CD4-positive, alpha-beta T cell treated with Interleukin-1 beta for 1 hour (primary cell): ENCODE data around the gene TECR.
A peak's percentile ranks its signal among the peaks of the same experiment; 100 is the strongest.
"Not testable (repeated sequence)": the region's sequence is repeated elsewhere in the genome, so short reads cannot be mapped to it uniquely, and the experiment has no call there.

ENCODE experiments used
- DNase-seq, 2 donors: peaks; one replicate each; pipeline ENCODE4 v3.0.0-alpha.2; 2020 to 2022

The TECR gene

GRCh38 chr19:14562660-14563589 lies 33.5 kb downstream of the TECR start:
- no peak for DNase-seq

- DNase-seq, result no peak
Measured at GRCh38 chr19:14563590-14563926, 34.2 kb downstream of the TECR start.

- peak; percentile 54 to 59 for DNase-seq
Measured at GRCh38 chr19:14563989-14564651, 34.7 kb downstream of the TECR start.

- DNase-seq, result not testable (repeated sequence)
Measured at GRCh38 chr19:14564652-14565297, 35.4 kb downstream of the TECR start.

GRCh38 chr19:14565298-14565679 lies 35.9 kb downstream of the TECR start:
- no peak for DNase-seq

GRCh38 chr19:14565765-14566711 lies 36.6 kb downstream of the TECR start:
- no peak for DNase-seq

- DNase-seq, result no peak
Measured at GRCh38 chr19:14566712-14567077, 37.3 kb downstream of the TECR start.

- no peak for DNase-seq
Measured at GRCh38 chr19:14567079-14567478, 37.7 kb downstream of the TECR start.

GRCh38 chr19:14570864-14571527 lies 41.6 kb downstream of the TECR start:
- DNase-seq, result no peak

GRCh38 chr19:14571695-14572490 lies 42.5 kb downstream of the TECR start, which contains the start of gene NDUFB7:
Gene NDUFB7 (minus strand): TSS chr19:14572066. CDS start chr19:14572000, 66 bp downstream.
- DNase-seq, result peak; percentile 93 to 94

- DNase-seq, result no peak
Measured at GRCh38 chr19:14575428-14575980, 46.1 kb downstream of the TECR start.

- DNase-seq, result no peak
Measured at GRCh38 chr19:14576363-14576762, 47.0 kb downstream of the TECR start.

- no peak for DNase-seq
Measured at GRCh38 chr19:14577264-14577663, 47.9 kb downstream of the TECR start.

GRCh38 chr19:14577885-14578427 lies 48.6 kb downstream of the TECR start:
- DNase-seq, result no peak

GRCh38 chr19:14580623-14581237 lies 51.3 kb downstream of the TECR start:
- DNase-seq, result no peak

GRCh38 chr19:14582894-14583340 lies 53.5 kb downstream of the TECR start, which contains the start of gene CLEC17A:
Gene CLEC17A (plus strand): TSS chr19:14583084. CDS start chr19:14583161, 77 bp downstream.
- DNase-seq, result peak in 1 of 2 donors; percentile 71

GRCh38 chr19:14584372-14584771 lies 55.0 kb downstream of the TECR start:
- not testable (repeated sequence) for DNase-seq

- peak in 1 of 2 donors; percentile 42 for DNase-seq
Measured at GRCh38 chr19:14585187-14585586, 55.8 kb downstream of the TECR start.

GRCh38 chr19:14589433-14589832 lies 60.0 kb downstream of the TECR start:
- DNase-seq, result not testable (repeated sequence)

GRCh38 chr19:14595558-14595957 lies 66.2 kb downstream of the TECR start:
- DNase-seq, result no peak
